ENCODE measurements around the gene FBLN5.

- TF ChIP-seq CTCF (IDR thresholded peaks at IDR 0.05; ENCODE audit: low read depth, low read length, poor library complexity, severe bottlenecking) = no peak
- TF ChIP-seq EZH2phosphoT487 (IDR thresholded peaks at IDR 0.05; ENCODE audit: borderline replicate concordance, low read length) = no peak
These were observed 28.3 kb upstream of the FBLN5 start for GRCh38 chr14:91975763-91976162.
